Mesendoderm (in vitro differentiated cells): ENCODE measurements around the gene MPP7.
A peak's percentile ranks its signal among the peaks of the same experiment; 100 is the strongest.

ENCODE experiments used
- DNase-seq: peaks from one replicate; pipeline ENCODE4 v3.0.0; 2013
- H2AK5ac ChIP-seq: 2 replicates; pipeline ENCODE4 v1.6.1; 2013; ENCODE audit warnings: low read length, inconsistent platforms
- H2BK120ac ChIP-seq: 2 replicates; pipeline ENCODE4 v1.6.1; 2013; ENCODE audit warnings: low read depth, mild to moderate bottlenecking, low read length, moderate library complexity, mixed read lengths
- H2BK15ac ChIP-seq: replicated peaks from 2 replicates; pipeline ENCODE4 v1.6.1; 2013; ENCODE audit warnings: low read depth, mild to moderate bottlenecking, moderate library complexity
- H2BK5ac ChIP-seq: 2 replicates; pipeline ENCODE4 v1.6.1; 2013; ENCODE audit warnings: low read length, inconsistent platforms
- H3K18ac ChIP-seq: 2 replicates; pipeline ENCODE4 v1.6.1; 2013; ENCODE audit warnings: mild to moderate bottlenecking, low read length, mixed read lengths
- H3K23ac ChIP-seq: one replicate; pipeline ENCODE4 v1.6.1; 2013; ENCODE audit warnings: low read length
- H3K27ac ChIP-seq: 2 replicates; pipeline ENCODE4 v1.5.1; 2013; ENCODE audit warnings: low read depth, mild to moderate bottlenecking, inconsistent platforms, low read length, moderate library complexity
- H3K27me3 ChIP-seq: 2 replicates; pipeline ENCODE4 v1.6.1; 2013; ENCODE audit warnings: low read length, control low read depth, mild to moderate bottlenecking, inconsistent platforms; ENCODE audit not compliant: insufficient read depth, poor library complexity
- H3K36me3 ChIP-seq: 2 replicates; pipeline ENCODE4 v1.6.1; 2013; ENCODE audit warnings: low read length, inconsistent platforms; ENCODE audit not compliant: control insufficient read depth, insufficient read depth
- H3K4ac ChIP-seq: one replicate; pipeline ENCODE4 v1.6.1; 2013; ENCODE audit warnings: low read depth, mild to moderate bottlenecking, low read length, moderate library complexity
- H3K4me1 ChIP-seq: 2 replicates; pipeline ENCODE4 v1.6.1; 2013; ENCODE audit warnings: low read depth, low read length, inconsistent platforms; ENCODE audit not compliant: control insufficient read depth
- H3K4me2 ChIP-seq: 2 replicates; pipeline ENCODE4 v1.6.1; 2013; ENCODE audit warnings: low read length
- H3K4me3 ChIP-seq: 2 replicates; pipeline ENCODE4 v1.5.1; 2013; ENCODE audit warnings: mild to moderate bottlenecking, low read length
- H3K56ac ChIP-seq: one replicate; pipeline ENCODE4 v1.6.1; 2013; ENCODE audit warnings: low read length
- H3K79me1 ChIP-seq: 2 replicates; pipeline ENCODE4 v1.6.1; 2013; ENCODE audit warnings: low read length, inconsistent platforms
- H3K79me2 ChIP-seq: 2 replicates; pipeline ENCODE4 v1.6.1; 2013; ENCODE audit warnings: mild to moderate bottlenecking, low read length; ENCODE audit not compliant: control insufficient read depth, insufficient read depth
- H3K9ac ChIP-seq: 2 replicates; pipeline ENCODE4 v1.6.1; 2013; ENCODE audit warnings: low read length, inconsistent platforms
- H4K5ac ChIP-seq: one replicate; pipeline ENCODE4 v1.6.1; 2013; ENCODE audit warnings: low read length
- H4K8ac ChIP-seq: one replicate; pipeline ENCODE4 v1.6.1; 2013; ENCODE audit warnings: low read depth, mild to moderate bottlenecking, control low read depth, low read length, moderate library complexity
- WGBS: extraction: QIAGEN DNeasy Blood & Tissue Kit; methylation state at CpG from one replicate; pipeline ENCODE4 v1.1.7; 2013; ENCODE audit warnings: low lambda C conversion rate, missing lambda C conversion rate; ENCODE audit not compliant: insufficient coverage; ENCODE audit errors: extremely low coverage; 5-methylcytosine and 5-hydroxymethylcytosine counted together

MPP7 gene

DNA sequence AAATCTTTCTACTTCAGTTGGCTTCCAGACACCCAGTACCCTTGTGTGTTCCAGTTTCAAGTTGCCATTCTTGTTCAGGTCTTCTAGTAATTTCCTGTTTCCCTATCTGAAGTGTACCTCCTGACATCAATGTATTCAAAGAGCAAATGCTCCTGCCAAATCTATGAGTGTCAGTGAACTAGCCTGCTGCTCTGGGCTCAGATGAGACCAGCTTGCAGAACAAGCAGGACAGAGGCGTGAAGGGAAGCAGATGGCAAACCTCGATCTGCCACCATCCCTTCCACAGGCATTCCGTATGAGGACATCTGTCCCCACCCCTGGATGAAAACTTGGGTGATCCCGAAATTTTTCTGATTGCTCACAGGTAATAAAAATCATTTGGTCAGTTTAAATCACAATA, 4.4 kb upstream of the MPP7 start:
- WGBS = no CpG with 5 or more reads among the region's 4 CpGs
- peaks cover 2% of the 10 kb centered on the region for H3K4me1 ChIP-seq
- H3K4me3 ChIP-seq = no peak overlapping the region
- H3K27me3 ChIP-seq = no peaks in the 10 kb centered on the region
- H3K23ac ChIP-seq = no peak overlapping the region
- no peaks in the 10 kb centered on the region for H3K79me2 ChIP-seq
- H3K9ac ChIP-seq = no peak overlapping the region
- H3K79me1 ChIP-seq = no peaks in the 10 kb centered on the region
- H2BK5ac ChIP-seq = no peak overlapping the region
- no peak overlapping the region for H3K27ac ChIP-seq
- no peaks in the 10 kb centered on the region for H3K36me3 ChIP-seq
- no peak overlapping the region for H2BK120ac ChIP-seq
- no peak overlapping the region for H3K4me2 ChIP-seq
- H4K5ac ChIP-seq = no peak overlapping the region
- H2BK15ac ChIP-seq = no peak overlapping the region
- no peak overlapping the region for H3K4ac ChIP-seq
- no peak overlapping the region for H4K8ac ChIP-seq
- H3K18ac ChIP-seq = no peak overlapping the region
- no peak overlapping the region for H2AK5ac ChIP-seq
- no peak for DNase-seq
- no peak overlapping the region for H3K56ac ChIP-seq

DNA sequence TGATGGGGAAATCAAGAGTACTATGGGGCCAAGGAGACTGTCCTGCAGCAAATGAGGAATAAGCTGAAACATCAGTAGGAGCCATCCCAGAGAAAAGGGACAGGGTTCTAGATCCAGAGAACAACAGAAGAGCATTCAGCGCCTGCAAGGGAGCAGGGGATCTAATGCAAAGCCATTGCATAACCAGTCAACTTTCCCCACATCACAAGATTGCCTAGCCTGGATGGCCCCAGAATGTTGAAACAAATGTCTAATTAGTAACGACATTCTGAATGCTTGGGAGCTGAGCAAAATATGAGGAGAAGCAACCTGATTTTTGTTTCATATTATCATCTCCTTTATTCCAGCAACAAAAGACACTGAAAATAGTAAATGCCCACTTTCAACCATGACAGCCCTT, 2.7 kb upstream of the MPP7 start:
- Histone ChIP-seq H3K27ac (no peak overlapping the region), H3K79me1 (no peaks in the 10 kb centered on the region), H2AK5ac (no peak overlapping the region), H3K18ac (no peak overlapping the region), H3K79me2 (no peaks in the 10 kb centered on the region), H3K4me3 (no peak overlapping the region), H3K4me2 (no peak overlapping the region), H3K56ac (no peak overlapping the region), H3K27me3 (no peaks in the 10 kb centered on the region), H2BK15ac (no peak overlapping the region), H2BK5ac (no peak overlapping the region), H3K9ac (no peak overlapping the region), H4K8ac (no peak overlapping the region), H3K23ac (no peak overlapping the region), H2BK120ac (no peak overlapping the region), H3K4me1 (peaks cover 2% of the 10 kb centered on the region), H3K4ac (no peak overlapping the region), H3K36me3 (no peaks in the 10 kb centered on the region), H4K5ac (no peak overlapping the region)
- WGBS = no CpG with 5 or more reads among the region's 2 CpGs
- DNase-seq = no peak

DNA sequence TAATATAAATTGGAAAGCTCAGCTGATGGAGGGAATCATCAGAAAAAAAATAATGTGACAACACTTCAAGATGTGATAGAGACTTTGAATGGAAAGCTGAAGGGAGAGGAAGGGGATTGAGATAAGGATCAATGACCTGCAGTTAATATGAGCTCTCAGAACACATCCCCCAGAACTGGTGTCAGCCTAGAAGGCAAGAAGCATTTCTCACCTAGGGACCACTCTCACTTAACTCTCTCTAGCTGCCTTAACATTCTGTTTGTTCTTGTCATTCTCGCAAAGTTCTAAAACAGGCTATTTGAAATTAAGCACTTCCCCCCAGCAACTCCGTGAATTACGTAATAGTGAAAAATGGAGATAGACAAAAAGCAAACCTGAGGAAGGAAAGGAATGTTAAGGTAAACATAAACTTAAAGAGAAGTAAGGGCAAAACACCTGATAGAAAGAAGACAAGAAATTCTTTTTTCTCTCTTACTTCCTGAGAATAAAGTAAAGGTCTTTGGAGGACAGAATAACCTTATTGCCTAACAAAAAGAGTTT, 1.2 kb upstream of the MPP7 start:
- Histone ChIP-seq H3K23ac (no peak overlapping the region), H4K8ac (no peak overlapping the region), H3K27me3 (no peaks in the 10 kb centered on the region), H2AK5ac (no peak overlapping the region), H2BK120ac (no peak overlapping the region), H3K79me1 (no peaks in the 10 kb centered on the region), H3K56ac (no peak overlapping the region), H3K4me3 (no peak overlapping the region), H3K27ac (no peak overlapping the region), H2BK5ac (no peak overlapping the region), H3K4ac (no peak overlapping the region), H3K79me2 (no peaks in the 10 kb centered on the region), H3K9ac (no peak overlapping the region), H2BK15ac (no peak overlapping the region), H3K4me1 (peaks cover 2% of the 10 kb centered on the region), H3K18ac (no peak overlapping the region), H3K4me2 (no peak overlapping the region), H3K36me3 (no peaks in the 10 kb centered on the region), H4K5ac (no peak overlapping the region)
- DNase-seq = peak; percentile 60
- no CpG with 5 or more reads among the region's 3 CpGs for WGBS

DNA sequence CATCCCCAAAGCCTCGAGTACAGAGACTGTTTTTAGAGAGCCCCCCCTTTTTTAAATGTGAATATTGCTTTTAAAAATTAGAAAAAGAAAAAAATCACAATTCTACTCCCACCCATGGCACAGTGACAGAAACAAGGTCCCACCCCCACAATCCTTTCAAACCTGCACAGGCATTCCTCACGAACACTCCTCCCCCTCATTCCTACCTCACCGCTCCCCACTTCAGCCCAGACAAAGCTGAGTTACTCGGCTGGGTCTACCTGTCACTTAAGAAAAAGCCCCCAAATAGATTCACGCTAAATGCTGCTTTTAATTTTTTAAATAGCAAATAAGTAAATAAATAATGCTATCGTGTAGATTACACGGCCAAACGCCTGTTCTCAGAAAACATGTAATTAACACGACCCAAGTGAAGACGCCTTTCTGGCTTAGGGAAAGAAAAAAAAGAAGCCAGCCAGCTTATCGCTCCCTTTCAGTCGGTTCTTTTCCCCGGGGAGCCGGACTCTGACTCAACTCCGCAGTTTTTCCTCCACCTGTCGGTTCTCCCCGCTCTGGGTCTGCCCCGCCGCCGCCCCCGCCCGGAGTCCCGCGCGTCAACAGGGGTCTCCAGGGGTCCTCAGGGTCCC, 739 bp downstream of the MPP7 start:
- Histone ChIP-seq H3K9ac (peak overlapping the region; percentile 33), H3K23ac (no peak overlapping the region), H2AK5ac (no peak overlapping the region), H3K36me3 (no peaks in the 10 kb centered on the region), H2BK15ac (no peak overlapping the region), H2BK120ac (no peak overlapping the region), H3K4me2 (peak overlapping the region; percentile 14), H3K79me2 (no peaks in the 10 kb centered on the region), H3K27ac (no peak overlapping the region), H3K56ac (no peak overlapping the region), H3K79me1 (no peaks in the 10 kb centered on the region), H4K5ac (no peak overlapping the region), H3K4ac (no peak overlapping the region), H3K4me1 (peaks cover 2% of the 10 kb centered on the region), H4K8ac (no peak overlapping the region), H3K27me3 (no peaks in the 10 kb centered on the region), H3K4me3 (peak overlapping the region; percentile 10), H2BK5ac (no peak overlapping the region), H3K18ac (peak overlapping the region; percentile 100)
- peak; percentile 35 for DNase-seq
- no CpG with 5 or more reads among the region's 25 CpGs for WGBS

DNA sequence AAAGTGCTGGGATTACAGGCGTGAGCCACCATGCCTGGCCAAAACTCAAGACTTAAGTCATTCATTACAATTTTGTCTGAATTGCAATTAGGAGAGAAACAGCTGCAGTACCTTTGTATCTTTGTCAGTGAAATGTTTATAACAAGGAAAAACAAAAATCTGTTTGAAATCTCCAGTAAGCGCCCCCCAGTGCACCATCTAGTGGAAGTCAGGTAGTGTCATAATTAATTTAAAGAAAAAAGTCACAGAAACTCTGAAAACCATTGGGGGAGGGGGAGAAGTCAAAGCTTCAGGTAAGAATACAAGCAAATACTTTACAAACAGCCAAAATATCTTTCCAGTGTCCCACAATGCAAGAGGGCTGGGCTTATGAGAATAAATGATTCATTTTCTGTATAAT, 2.8 kb downstream of the MPP7 start:
- Histone ChIP-seq H2BK120ac (no peak overlapping the region), H4K5ac (no peak overlapping the region), H2BK15ac (no peak overlapping the region), H2BK5ac (no peak overlapping the region), H2AK5ac (no peak overlapping the region), H3K27ac (no peak overlapping the region), H3K4ac (no peak overlapping the region), H3K23ac (no peak overlapping the region), H3K4me1 (peaks cover 2% of the 10 kb centered on the region), H4K8ac (no peak overlapping the region), H3K4me3 (no peak overlapping the region), H3K27me3 (no peaks in the 10 kb centered on the region), H3K56ac (no peak overlapping the region), H3K9ac (no peak overlapping the region), H3K79me2 (no peaks in the 10 kb centered on the region), H3K18ac (no peak overlapping the region), H3K36me3 (no peaks in the 10 kb centered on the region), H3K79me1 (no peaks in the 10 kb centered on the region), H3K4me2 (no peak overlapping the region)
- WGBS = no CpG with 5 or more reads among the region's 2 CpGs
- no peak for DNase-seq

DNA sequence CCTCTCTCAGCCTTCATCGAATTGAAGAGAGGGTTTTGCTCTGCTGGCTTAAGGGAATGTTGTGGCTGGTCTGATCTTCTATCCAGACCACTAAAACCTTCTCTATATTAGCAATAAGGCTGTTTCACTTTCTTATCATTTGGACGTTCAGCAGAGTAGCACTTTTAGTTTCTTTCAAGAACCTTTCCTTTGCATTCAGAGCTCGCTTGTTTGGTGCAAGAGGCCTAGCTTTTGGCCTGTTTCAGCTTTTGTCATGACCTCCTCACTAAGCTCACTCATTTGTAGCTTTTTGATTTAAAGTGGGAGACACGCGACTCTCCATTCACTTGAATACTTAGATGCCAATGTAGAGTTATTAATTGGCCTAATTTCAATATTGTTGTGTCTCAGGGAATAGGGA, 3.9 kb downstream of the MPP7 start:
- H4K5ac ChIP-seq = no peak overlapping the region
- no peak overlapping the region for H3K56ac ChIP-seq
- no peaks in the 10 kb centered on the region for H3K36me3 ChIP-seq
- no peaks in the 10 kb centered on the region for H3K4me1 ChIP-seq
- WGBS = no CpG with 5 or more reads among the region's 5 CpGs
- no peak overlapping the region for H3K27ac ChIP-seq
- no peaks in the 10 kb centered on the region for H3K79me2 ChIP-seq
- no peak overlapping the region for H3K4me2 ChIP-seq
- H2BK120ac ChIP-seq = no peak overlapping the region
- H2BK15ac ChIP-seq = no peak overlapping the region
- H3K18ac ChIP-seq = no peak overlapping the region
- no peak overlapping the region for H3K4ac ChIP-seq
- H2BK5ac ChIP-seq = no peak overlapping the region
- H3K23ac ChIP-seq = no peak overlapping the region
- DNase-seq = no peak
- H3K9ac ChIP-seq = no peak overlapping the region
- no peak overlapping the region for H2AK5ac ChIP-seq
- no peak overlapping the region for H3K4me3 ChIP-seq
- H3K79me1 ChIP-seq = no peaks in the 10 kb centered on the region
- no peak overlapping the region for H4K8ac ChIP-seq
- H3K27me3 ChIP-seq = no peaks in the 10 kb centered on the region
